Measurements from ENCODE around the gene DOK5.

The DOK5 gene

DNA sequence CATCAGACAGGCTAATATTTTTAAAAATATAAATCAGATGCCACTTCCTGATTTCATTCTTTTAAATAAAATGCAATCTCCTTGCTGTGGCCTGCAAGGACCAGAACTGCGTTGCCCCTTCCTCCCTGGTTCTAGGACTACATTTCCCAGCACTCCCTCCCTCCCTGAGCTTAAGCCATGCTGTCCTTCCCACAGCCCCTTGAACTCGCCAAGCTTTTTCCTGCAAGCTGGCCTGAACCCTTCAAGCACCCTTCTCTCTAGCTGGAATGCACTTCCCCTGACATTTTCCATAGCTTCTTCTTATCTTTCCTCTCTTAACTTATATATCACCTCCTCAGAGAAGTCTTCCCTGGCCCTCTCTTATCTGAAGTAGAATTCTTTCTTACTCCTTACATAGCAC lies 6.1 kb upstream of the DOK5 start:
- TF ChIP-seq, protein P1, sequence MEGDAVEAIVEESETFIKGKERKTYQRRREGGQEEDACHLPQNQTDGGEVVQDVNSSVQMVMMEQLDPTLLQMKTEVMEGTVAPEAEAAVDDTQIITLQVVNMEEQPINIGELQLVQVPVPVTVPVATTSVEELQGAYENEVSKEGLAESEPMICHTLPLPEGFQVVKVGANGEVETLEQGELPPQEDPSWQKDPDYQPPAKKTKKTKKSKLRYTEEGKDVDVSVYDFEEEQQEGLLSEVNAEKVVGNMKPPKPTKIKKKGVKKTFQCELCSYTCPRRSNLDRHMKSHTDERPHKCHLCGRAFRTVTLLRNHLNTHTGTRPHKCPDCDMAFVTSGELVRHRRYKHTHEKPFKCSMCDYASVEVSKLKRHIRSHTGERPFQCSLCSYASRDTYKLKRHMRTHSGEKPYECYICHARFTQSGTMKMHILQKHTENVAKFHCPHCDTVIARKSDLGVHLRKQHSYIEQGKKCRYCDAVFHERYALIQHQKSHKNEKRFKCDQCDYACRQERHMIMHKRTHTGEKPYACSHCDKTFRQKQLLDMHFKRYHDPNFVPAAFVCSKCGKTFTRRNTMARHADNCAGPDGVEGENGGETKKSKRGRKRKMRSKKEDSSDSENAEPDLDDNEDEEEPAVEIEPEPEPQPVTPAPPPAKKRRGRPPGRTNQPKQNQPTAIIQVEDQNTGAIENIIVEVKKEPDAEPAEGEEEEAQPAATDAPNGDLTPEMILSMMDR (IDR thresholded peaks at IDR 0.05), result no peak
- no peak for DNase-seq (ENCODE audit: low spot score)
- Histone ChIP-seq H3K4me3 (no peak overlapping the region), H3K27ac (no peak overlapping the region)

DNA sequence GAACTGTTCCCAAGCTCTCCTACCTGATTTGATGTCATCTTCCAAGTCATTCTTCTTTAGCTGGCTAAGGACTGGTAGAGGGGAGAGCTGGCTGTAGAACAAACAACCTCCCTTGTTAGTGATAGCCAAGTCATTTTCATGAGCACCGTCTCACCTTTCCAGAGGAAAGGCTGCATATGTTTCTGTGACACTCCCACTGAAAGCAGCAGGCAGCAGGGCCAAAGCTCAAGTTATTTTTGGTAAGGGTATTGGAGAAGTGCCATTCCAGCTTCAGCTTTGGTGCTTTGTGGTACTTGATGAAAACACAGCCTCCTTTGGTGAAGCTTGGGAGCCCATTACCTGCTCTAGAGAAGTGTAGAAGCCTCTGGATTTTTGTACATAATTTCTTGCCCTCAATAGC lies 5.4 kb upstream of the DOK5 start:
- Histone ChIP-seq H3K27ac (no peak overlapping the region), H3K4me3 (no peak overlapping the region)
- no peak for DNase-seq (ENCODE audit: low spot score)
- TF ChIP-seq, protein P1 (IDR thresholded peaks at IDR 0.05), result no peak

DNA sequence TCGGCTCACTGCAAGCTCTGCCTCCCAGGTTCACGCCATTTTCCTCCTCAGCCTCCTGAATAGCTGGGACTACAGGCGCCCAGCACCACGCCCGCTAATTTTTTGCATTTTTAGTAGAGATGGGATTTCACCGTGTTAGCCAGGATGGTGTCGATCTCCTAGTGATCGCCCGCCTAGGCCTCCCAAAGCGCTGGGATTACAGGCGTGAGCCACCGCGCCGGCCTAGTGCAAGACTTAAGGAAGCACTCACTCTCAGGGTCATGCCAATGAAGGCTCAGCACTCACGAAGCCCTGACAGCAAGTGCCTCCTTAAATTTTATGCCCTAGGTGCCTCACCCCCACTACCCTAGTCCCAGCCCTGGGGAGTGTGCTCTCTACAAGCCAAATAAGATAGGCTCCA lies 4.7 kb upstream of the DOK5 start:
- no peak for DNase-seq (ENCODE audit: low spot score)
- H3K4me3 ChIP-seq, result no peak overlapping the region
- no peak overlapping the region for H3K27ac ChIP-seq
- TF ChIP-seq, protein P1 (IDR thresholded peaks at IDR 0.05), result no peak

DNA sequence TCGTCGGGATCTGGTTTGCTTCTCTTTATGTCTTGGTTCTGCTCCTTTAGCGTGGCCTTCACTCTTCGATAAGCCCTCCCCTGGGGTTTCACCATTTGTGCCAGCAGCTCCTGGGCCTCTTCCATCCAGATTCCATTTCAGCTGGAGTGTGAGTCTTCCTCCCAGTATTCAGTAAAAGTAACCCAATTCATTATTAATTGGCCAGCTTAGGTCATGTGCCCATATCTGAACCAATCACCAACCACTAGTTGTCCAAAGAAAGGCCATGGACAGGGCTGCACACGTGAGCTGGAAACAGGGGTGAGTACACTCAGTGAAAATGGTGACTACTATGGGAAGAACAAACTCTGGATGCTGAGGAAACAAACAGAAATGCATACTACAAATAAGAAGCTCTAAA lies 2.8 kb upstream of the DOK5 start:
- H3K4me3 ChIP-seq, result no peak overlapping the region
- TF ChIP-seq, protein P1 (IDR thresholded peaks at IDR 0.05), result no peak
- no peak for DNase-seq (ENCODE audit: low spot score)

DNA sequence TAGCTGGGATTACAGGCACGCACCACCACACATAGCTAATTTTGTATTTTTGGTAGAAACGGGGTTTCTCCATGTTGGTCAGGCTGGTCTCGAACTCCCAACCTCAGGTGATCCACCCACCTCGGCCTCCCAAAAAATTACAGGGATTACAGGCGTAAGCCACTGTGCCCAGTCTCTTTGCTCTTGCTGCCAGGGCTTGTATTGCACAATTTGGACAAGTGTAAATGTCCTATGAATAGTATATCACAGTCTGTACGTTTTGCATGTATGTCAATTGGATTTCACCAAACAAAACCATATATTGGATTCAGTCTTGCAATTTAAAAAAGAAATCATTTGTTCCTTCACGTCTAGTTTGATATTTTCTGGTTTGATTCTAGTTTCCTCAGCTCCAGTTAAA lies 2.1 kb upstream of the DOK5 start:
- Histone ChIP-seq H3K27ac (no peak overlapping the region), H3K4me3 (no peak overlapping the region)
- TF ChIP-seq, protein P1 (IDR thresholded peaks at IDR 0.05), result no peak
- DNase-seq (ENCODE audit: low spot score), result no peak

More for the DNA sequence above, 2.8 kb upstream of the DOK5 start:
- no peak overlapping the region for H3K27ac ChIP-seq

DNA sequence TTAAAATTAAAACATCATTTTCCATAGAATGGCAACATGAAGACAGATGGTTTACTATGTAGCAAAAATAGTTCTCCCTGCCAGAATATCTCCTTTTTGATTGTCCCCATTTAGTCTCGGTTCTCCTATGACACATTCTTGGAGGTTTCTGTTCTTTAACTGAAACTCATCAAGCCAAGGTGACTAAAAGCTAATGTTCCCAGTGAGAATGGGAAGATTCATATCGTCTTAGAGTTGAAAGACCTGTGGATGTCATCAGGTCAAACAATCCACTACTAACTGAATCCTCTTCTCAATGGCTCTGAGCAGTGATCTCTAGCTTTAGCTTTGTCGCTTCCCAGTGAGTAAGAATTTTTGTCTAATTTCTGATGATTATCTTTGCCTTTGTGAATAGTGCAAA lies 1.3 kb upstream of the DOK5 start:
- TF ChIP-seq, protein P1 (IDR thresholded peaks at IDR 0.05), result no peak
- H3K4me3 ChIP-seq, result no peak overlapping the region
- no peak overlapping the region for H3K27ac ChIP-seq
- no peak for DNase-seq (ENCODE audit: low spot score)

DNA sequence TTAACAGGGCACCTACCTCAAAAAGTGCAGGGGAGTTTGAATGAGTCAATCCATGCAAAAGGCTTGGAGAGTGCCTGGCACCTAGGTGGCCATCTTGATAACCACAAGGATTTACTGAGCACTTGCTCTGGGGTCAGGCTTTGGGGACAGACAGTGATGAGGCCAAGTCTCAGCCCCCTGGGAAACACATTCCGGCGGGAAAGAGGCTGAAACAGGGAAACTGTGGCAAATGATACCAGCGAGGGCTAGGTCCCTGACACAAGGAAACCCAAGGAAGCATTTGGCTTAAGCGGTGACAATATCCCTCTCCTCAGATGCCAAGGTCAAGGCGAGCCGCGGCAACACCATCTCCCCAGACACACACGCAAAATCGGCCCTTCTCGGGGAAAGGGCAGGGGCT lies 527 bp upstream of the DOK5 start:
- H3K4me3 ChIP-seq, result peak overlapping the region; percentile 85
- H3K27ac ChIP-seq, result peak overlapping the region; percentile 36 to 81
- no peak for DNase-seq (ENCODE audit: low spot score)
- TF ChIP-seq, protein P1 (IDR thresholded peaks at IDR 0.05), result no peak

All from coronary artery (tissue), 2 donors.